ENCODE measurements around the gene VAV2.

The VAV2 gene

DNA sequence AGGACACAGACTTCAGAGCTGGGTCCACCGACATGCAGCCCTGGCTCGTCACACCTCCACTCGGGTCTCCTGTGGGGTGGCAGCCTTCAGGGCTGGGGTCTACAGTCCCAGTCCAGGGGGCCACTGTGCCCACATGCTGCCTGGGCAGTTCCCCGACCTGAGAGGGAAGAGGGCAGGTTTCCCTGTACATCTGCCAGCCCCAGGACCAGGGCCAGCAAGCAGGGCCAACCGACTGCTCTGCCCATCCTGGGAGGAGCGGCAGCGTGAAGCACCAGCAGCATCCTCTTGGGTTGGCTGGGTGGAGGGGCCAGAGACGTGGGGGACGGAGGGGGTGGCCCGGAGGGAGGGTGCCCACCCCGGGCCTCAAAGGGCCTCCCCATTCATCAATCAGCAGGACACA, 133.4 kb downstream of the VAV2 start:
- ChIA-PET CTCF (no interaction called here), POLR2A (no interaction called here)
- DNase-seq, result no peak
- WGBS (ENCODE audit: insufficient coverage), result 99% methylated on average over 7 of the region's 11 CpGs
- Histone ChIP-seq H3K4me1 (ENCODE audit: control extremely low read depth in 1 of 4, control insufficient read depth in 4 of 4, insufficient read depth in 4 of 4, low read length in 3 of 4) (peaks cover 0 to 17% (median 15%) of the 10 kb centered on the region in 4 experiments), H3K9me3 (ENCODE audit: control extremely low read depth in 1 of 5, control insufficient read depth in 4 of 5, insufficient read depth in 2 of 5, low read depth in 1 of 5, low read length in 4 of 5) (no peaks in the 10 kb centered on the region), H3K36me3 (ENCODE audit: control insufficient read depth in 4 of 4, insufficient read depth in 4 of 4, low read length in 3 of 4) (no peaks in the 10 kb centered on the region), H3K27ac (ENCODE audit: insufficient read depth in 1 of 2, low read depth in 1 of 2, low read length in 2 of 2, poor library complexity in 1 of 2, severe bottlenecking in 2 of 2) (no peak overlapping the region), H3K27me3 (replicated peaks in 2 of 5; ENCODE audit: control insufficient read depth in 4 of 5, insufficient read depth in 5 of 5, low read length in 4 of 5) (no peaks in the 10 kb centered on the region), H3K4me3 (ENCODE audit: control insufficient read depth in 1 of 7, extremely low read depth in 1 of 7, insufficient read depth in 4 of 7, low read depth in 2 of 7, low read length in 6 of 7) (no peak overlapping the region)

DNA sequence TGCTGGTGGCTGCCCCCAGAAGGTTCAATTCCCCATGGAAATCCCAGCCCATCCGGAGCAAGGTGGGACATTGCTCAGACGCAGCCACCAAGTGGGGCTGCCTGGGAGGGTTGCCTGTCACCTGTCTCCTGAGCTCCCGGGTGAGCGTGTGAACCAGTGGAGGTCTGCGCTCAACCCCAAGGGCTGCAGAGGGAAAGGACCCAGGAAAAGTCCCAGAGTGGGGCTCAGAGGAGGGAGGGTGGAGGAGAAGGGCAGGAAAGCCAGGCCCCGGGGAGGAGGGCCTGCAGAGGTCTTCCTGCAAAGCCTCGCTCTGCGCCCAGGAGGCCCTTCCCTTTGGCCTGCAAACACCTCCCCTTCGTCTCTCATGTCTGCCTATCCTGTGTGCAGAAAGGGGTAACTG, 134.5 kb downstream of the VAV2 start:
- H3K27ac ChIP-seq (ENCODE audit: insufficient read depth in 1 of 2, low read depth in 1 of 2, low read length in 2 of 2, poor library complexity in 1 of 2, severe bottlenecking in 2 of 2), result no peak overlapping the region
- no peak for DNase-seq
- ChIA-PET CTCF (no interaction called here), POLR2A (no interaction called here)
- H3K4me3 ChIP-seq (ENCODE audit: control insufficient read depth in 1 of 7, extremely low read depth in 1 of 7, insufficient read depth in 4 of 7, low read depth in 2 of 7, low read length in 6 of 7), result no peak overlapping the region
- H3K4me1 ChIP-seq (ENCODE audit: control extremely low read depth in 1 of 4, control insufficient read depth in 4 of 4, insufficient read depth in 4 of 4, low read length in 3 of 4), result peaks cover 0 to 8% (median 5%) of the 10 kb centered on the region in 4 experiments
- H3K36me3 ChIP-seq (ENCODE audit: control insufficient read depth in 4 of 4, insufficient read depth in 4 of 4, low read length in 3 of 4), result no peaks in the 10 kb centered on the region
- H3K9me3 ChIP-seq (ENCODE audit: control extremely low read depth in 1 of 5, control insufficient read depth in 4 of 5, insufficient read depth in 2 of 5, low read depth in 1 of 5, low read length in 4 of 5), result no peaks in the 10 kb centered on the region
- WGBS (ENCODE audit: insufficient coverage), result 96% methylated on average over 9 of the region's 9 CpGs
- no peaks in the 10 kb centered on the region for H3K27me3 ChIP-seq (replicated peaks in 2 of 5; ENCODE audit: control insufficient read depth in 4 of 5, insufficient read depth in 5 of 5, low read length in 4 of 5)

DNA sequence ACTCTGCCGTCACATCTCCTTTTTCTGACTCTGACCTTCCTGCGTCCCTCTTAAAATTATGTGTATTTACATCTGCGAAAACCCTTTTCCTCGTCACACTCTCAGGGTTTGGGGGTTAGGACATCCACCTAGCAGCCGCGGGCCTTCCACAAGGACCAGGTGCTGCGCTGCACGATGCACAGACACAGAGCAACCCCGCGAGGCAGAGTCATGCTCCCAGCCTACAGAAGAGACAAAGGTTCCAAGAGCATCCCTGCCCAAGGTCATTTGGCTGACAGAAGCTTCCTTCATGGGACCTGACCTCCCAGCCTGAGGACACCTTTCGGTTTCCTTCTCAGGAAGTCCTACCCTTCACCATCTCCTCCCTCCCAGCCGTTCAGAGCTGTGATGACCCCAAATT, 135.3 kb downstream of the VAV2 start:
- H3K9me3 ChIP-seq (ENCODE audit: control extremely low read depth in 1 of 5, control insufficient read depth in 4 of 5, insufficient read depth in 2 of 5, low read depth in 1 of 5, low read length in 4 of 5), result no peaks in the 10 kb centered on the region
- H3K36me3 ChIP-seq (ENCODE audit: control insufficient read depth in 4 of 4, insufficient read depth in 4 of 4, low read length in 3 of 4), result no peaks in the 10 kb centered on the region
- ChIA-PET POLR2A (no interaction called here), CTCF (no interaction called here)
- H3K4me1 ChIP-seq (ENCODE audit: control extremely low read depth in 1 of 4, control insufficient read depth in 4 of 4, insufficient read depth in 4 of 4, low read length in 3 of 4), result peaks cover 0 to 2% (median 0%) of the 10 kb centered on the region in 4 experiments
- H3K4me3 ChIP-seq (ENCODE audit: control insufficient read depth in 1 of 7, extremely low read depth in 1 of 7, insufficient read depth in 4 of 7, low read depth in 2 of 7, low read length in 6 of 7), result no peak overlapping the region
- no peak overlapping the region for H3K27ac ChIP-seq (ENCODE audit: insufficient read depth in 1 of 2, low read depth in 1 of 2, low read length in 2 of 2, poor library complexity in 1 of 2, severe bottlenecking in 2 of 2)
- no peak for DNase-seq
- no peaks in the 10 kb centered on the region for H3K27me3 ChIP-seq (replicated peaks in 2 of 5; ENCODE audit: control insufficient read depth in 4 of 5, insufficient read depth in 5 of 5, low read length in 4 of 5)
- WGBS (ENCODE audit: insufficient coverage), result 88% methylated on average over 10 of the region's 12 CpGs

DNA sequence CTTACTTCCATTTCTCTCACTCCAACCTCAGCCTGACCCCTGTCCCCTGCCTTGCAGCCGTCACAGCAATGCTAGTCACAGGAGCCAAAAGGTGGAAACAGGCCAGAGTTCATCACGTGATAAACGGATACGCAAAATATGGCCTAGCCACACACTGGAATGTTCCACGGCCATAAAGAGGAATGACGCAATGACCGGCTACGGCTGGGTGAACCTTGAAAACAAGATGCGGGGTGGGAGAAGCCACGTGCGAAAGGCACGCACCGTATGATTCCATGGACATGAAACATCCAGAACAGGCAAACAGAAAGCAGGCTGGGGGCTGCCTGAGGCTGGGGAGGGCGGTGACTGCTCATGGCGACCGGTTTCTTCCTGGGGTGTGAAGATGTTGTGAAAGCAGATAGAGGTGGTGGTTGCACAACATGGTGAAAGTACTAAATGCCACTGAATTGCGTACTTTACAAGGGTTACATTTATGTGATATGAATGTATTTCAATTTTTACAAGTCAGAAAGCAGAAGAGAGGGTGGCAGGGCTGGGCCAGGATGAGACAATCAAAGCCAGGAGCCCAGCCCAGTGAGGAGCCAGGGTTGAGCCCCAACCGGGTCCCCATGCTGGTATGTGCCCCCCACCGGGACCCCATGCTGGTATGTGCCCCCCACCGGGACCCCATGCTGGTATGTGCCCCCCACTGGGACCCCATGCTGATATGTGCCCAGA, 136.2 kb downstream of the VAV2 start:
- no peak overlapping the region for H3K27ac ChIP-seq (ENCODE audit: insufficient read depth in 1 of 2, low read depth in 1 of 2, low read length in 2 of 2, poor library complexity in 1 of 2, severe bottlenecking in 2 of 2)

DNA sequence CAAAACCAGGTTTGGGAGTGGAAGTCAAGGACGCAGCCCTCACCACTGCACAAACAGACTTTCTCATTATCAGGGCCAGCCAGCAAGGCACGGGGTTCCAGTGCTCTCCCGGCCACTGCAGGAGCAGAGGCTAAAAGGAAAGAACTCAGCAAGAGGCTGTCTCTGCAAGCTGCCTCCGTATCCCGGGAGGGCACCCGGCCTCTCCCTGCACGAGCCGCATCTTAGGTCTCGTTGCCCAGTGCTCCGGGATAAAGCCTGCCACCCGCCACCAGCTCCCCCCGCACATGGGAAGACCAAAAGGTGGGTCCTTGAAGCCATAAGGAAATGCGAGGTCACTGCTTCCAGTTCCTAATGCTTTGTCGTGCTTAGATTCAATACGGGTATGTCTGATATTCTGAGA, 136.8 kb downstream of the VAV2 start:
- Histone ChIP-seq H3K27me3 (replicated peaks in 2 of 5; ENCODE audit: control insufficient read depth in 4 of 5, insufficient read depth in 5 of 5, low read length in 4 of 5) (no peaks in the 10 kb centered on the region), H3K36me3 (ENCODE audit: control insufficient read depth in 4 of 4, insufficient read depth in 4 of 4, low read length in 3 of 4) (no peaks in the 10 kb centered on the region), H3K9me3 (ENCODE audit: control extremely low read depth in 1 of 5, control insufficient read depth in 4 of 5, insufficient read depth in 2 of 5, low read depth in 1 of 5, low read length in 4 of 5) (no peaks in the 10 kb centered on the region), H3K4me3 (ENCODE audit: control insufficient read depth in 1 of 7, extremely low read depth in 1 of 7, insufficient read depth in 4 of 7, low read depth in 2 of 7, low read length in 6 of 7) (no peak overlapping the region), H3K27ac (ENCODE audit: insufficient read depth in 1 of 2, low read depth in 1 of 2, low read length in 2 of 2, poor library complexity in 1 of 2, severe bottlenecking in 2 of 2) (no peak overlapping the region), H3K4me1 (ENCODE audit: control extremely low read depth in 1 of 4, control insufficient read depth in 4 of 4, insufficient read depth in 4 of 4, low read length in 3 of 4) (peaks cover 0 to 2% (median 0%) of the 10 kb centered on the region in 4 experiments)
- WGBS (ENCODE audit: insufficient coverage), result 94% methylated on average over 14 of the region's 15 CpGs
- CTCF ChIA-PET, result no interaction called here
- DNase-seq, result no peak
- POLR2A ChIA-PET, result no interaction called here

More for the DNA sequence above, 136.2 kb downstream of the VAV2 start:
- Histone ChIP-seq H3K36me3 (ENCODE audit: control insufficient read depth in 4 of 4, insufficient read depth in 4 of 4, low read length in 3 of 4) (no peaks in the 10 kb centered on the region), H3K4me3 (ENCODE audit: control insufficient read depth in 1 of 7, extremely low read depth in 1 of 7, insufficient read depth in 4 of 7, low read depth in 2 of 7, low read length in 6 of 7) (no peak overlapping the region), H3K4me1 (ENCODE audit: control extremely low read depth in 1 of 4, control insufficient read depth in 4 of 4, insufficient read depth in 4 of 4, low read length in 3 of 4) (peaks cover 0 to 2% (median 0%) of the 10 kb centered on the region in 4 experiments), H3K9me3 (ENCODE audit: control extremely low read depth in 1 of 5, control insufficient read depth in 4 of 5, insufficient read depth in 2 of 5, low read depth in 1 of 5, low read length in 4 of 5) (no peaks in the 10 kb centered on the region), H3K27me3 (replicated peaks in 2 of 5; ENCODE audit: control insufficient read depth in 4 of 5, insufficient read depth in 5 of 5, low read length in 4 of 5) (no peaks in the 10 kb centered on the region)
- DNase-seq, result no peak
- CTCF ChIA-PET, result no interaction called here
- POLR2A ChIA-PET, result no interaction called here
- WGBS (ENCODE audit: insufficient coverage), result 98% methylated on average over 18 of the region's 20 CpGs

DNA sequence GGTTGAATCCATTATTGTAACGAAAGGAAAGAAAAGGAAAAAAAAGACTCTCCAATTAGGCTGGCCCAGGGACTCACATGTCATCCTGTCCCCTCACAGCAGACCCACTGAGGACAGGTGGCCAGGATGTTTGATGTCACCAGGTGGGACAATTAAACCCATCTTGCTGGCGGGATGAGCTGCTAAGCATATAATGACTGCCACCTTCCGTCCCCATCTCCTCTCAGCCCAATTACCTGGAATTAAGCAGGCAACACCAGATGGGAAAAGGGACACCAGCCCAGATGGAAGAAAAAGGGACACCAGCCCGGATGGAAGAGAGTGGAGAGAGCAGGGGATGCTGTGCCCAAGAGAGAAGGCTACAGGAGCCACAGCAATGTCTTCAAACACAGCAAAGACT, 137.4 kb downstream of the VAV2 start:
- peaks cover 0 to 2% (median 0%) of the 10 kb centered on the region in 4 experiments for H3K4me1 ChIP-seq (ENCODE audit: control extremely low read depth in 1 of 4, control insufficient read depth in 4 of 4, insufficient read depth in 4 of 4, low read length in 3 of 4)
- H3K9me3 ChIP-seq (ENCODE audit: control extremely low read depth in 1 of 5, control insufficient read depth in 4 of 5, insufficient read depth in 2 of 5, low read depth in 1 of 5, low read length in 4 of 5), result no peaks in the 10 kb centered on the region
- DNase-seq, result no peak
- H3K27ac ChIP-seq (ENCODE audit: insufficient read depth in 1 of 2, low read depth in 1 of 2, low read length in 2 of 2, poor library complexity in 1 of 2, severe bottlenecking in 2 of 2), result no peak overlapping the region
- no peaks in the 10 kb centered on the region for H3K27me3 ChIP-seq (replicated peaks in 2 of 5; ENCODE audit: control insufficient read depth in 4 of 5, insufficient read depth in 5 of 5, low read length in 4 of 5)
- ChIA-PET POLR2A (no interaction called here), CTCF (no interaction called here)
- H3K4me3 ChIP-seq (ENCODE audit: control insufficient read depth in 1 of 7, extremely low read depth in 1 of 7, insufficient read depth in 4 of 7, low read depth in 2 of 7, low read length in 6 of 7), result no peak overlapping the region
- 100% methylated on average over 1 of the region's 4 CpGs for WGBS (ENCODE audit: insufficient coverage)
- no peaks in the 10 kb centered on the region for H3K36me3 ChIP-seq (ENCODE audit: control insufficient read depth in 4 of 4, insufficient read depth in 4 of 4, low read length in 3 of 4)

- WGBS (ENCODE audit: insufficient coverage), result 98% methylated on average over 6 of the region's 6 CpGs
- ChIA-PET POLR2A (no interaction called here), CTCF (interaction anchor here (1.3 kb wide), 1 partner anchor 9 kb away, joined by 3 read pairs; no protein-coding TSS in a partner anchor)
- no peaks in the 10 kb centered on the region for H3K27me3 ChIP-seq (replicated peaks in 2 of 5; ENCODE audit: control insufficient read depth in 4 of 5, insufficient read depth in 5 of 5, low read length in 4 of 5)
- peaks cover 0 to 2% (median 0%) of the 10 kb centered on the region in 4 experiments for H3K4me1 ChIP-seq (ENCODE audit: control extremely low read depth in 1 of 4, control insufficient read depth in 4 of 4, insufficient read depth in 4 of 4, low read length in 3 of 4)
- H3K9me3 ChIP-seq (ENCODE audit: control extremely low read depth in 1 of 5, control insufficient read depth in 4 of 5, insufficient read depth in 2 of 5, low read depth in 1 of 5, low read length in 4 of 5), result no peaks in the 10 kb centered on the region
- no peak overlapping the region for H3K27ac ChIP-seq (ENCODE audit: insufficient read depth in 1 of 2, low read depth in 1 of 2, low read length in 2 of 2, poor library complexity in 1 of 2, severe bottlenecking in 2 of 2)
- no peaks in the 10 kb centered on the region for H3K36me3 ChIP-seq (ENCODE audit: control insufficient read depth in 4 of 4, insufficient read depth in 4 of 4, low read length in 3 of 4)
- H3K4me3 ChIP-seq (ENCODE audit: control insufficient read depth in 1 of 7, extremely low read depth in 1 of 7, insufficient read depth in 4 of 7, low read depth in 2 of 7, low read length in 6 of 7), result no peak overlapping the region
- no peak for DNase-seq
These were observed 138.1 kb downstream of the VAV2 start for GRCh38 chr9:133854048-133854447.

Data from common myeloid progenitor, CD34-positive (primary cell).